Suprapubic skin (tissue), 4 donors: ENCODE data around the gene PLEKHA1. TPM values are rescaled to one million over a fixed set of nuclear protein-coding genes. Genes with fewer than 3 reads are reported as not detected.

Source experiments
- DNase-seq, 2 donors: peaks; one replicate each; pipeline ENCODE4 v3.0.0-alpha.2; 2019; ENCODE audit warnings: low spot score in 2 of 2
- H3K27ac ChIP-seq: fragments of 200-600 bp; sonication (generic); one replicate; pipeline ENCODE4 v1.5.1; 2019
- H3K27me3 ChIP-seq: fragments of 200-600 bp; sonication (generic); one replicate; pipeline ENCODE4 v1.5.1; 2019
- H3K36me3 ChIP-seq: fragments of 200-600 bp; sonication (generic); one replicate; pipeline ENCODE4 v1.5.1; 2019
- H3K4me1 ChIP-seq: fragments of 200-600 bp; sonication (generic); one replicate; pipeline ENCODE4 v1.5.1; 2019
- H3K4me3 ChIP-seq: fragments of 200-600 bp; sonication (generic); one replicate; pipeline ENCODE4 v1.5.1; 2019; ENCODE audit warnings: mild to moderate bottlenecking
- H3K9me3 ChIP-seq: fragments of 200-600 bp; sonication (generic); one replicate; pipeline ENCODE4 v1.5.1; 2019
- EP300 ChIP-seq: sonication (generic); formaldehyde crosslinking; IDR thresholded peaks from one replicate; pipeline ENCODE4 v1.6.1; 2017; ENCODE audit warnings: antibody characterized with exemption
- POLR2A ChIP-seq, 2 donors: fragments of 450-650 bp; IDR thresholded peaks; one replicate each; pipeline ENCODE4 v1.6.1; 2017; ENCODE audit warnings: antibody characterized with exemption in 2 of 2, mild to moderate bottlenecking in 2 of 2, moderate library complexity in 2 of 2
- POLR2AphosphoS5 ChIP-seq, 3 donors: sonication (generic); formaldehyde crosslinking; IDR thresholded peaks; one replicate each; pipeline ENCODE4 v1.6.1; 2017; ENCODE audit warnings: antibody characterized with exemption in 3 of 3
- WGBS: methylation state at CpG from one replicate; pipeline ENCODE4 v1.1.5; 2018; 5-methylcytosine and 5-hydroxymethylcytosine counted together
- total RNA-seq, 4 donors: library from RNA; depleted of rRNA; stranded (reverse); fragments of >200 nt; gene quantifications; one replicate each; pipeline ENCODE4 v1.1.0, GENCODE V29; 2016
- TF ChIP-seq, protein P1 (sequence below), 2 donors: fragments of 200-600 bp in 1 of 2; fragments of 450-650 bp in 1 of 2; sonication (generic) in 1 of 2; IDR thresholded peaks; one replicate each; pipeline ENCODE4 v1.5.1; 2016 to 2019; ENCODE audit warnings: antibody characterized with exemption in 2 of 2, mild to moderate bottlenecking in 1 of 2, moderate library complexity in 1 of 2

Gene PLEKHA1
- total RNA-seq, 4 donors from 2014 or later: 68.2 to 91.6 (median 78.8) TPM

DNA sequence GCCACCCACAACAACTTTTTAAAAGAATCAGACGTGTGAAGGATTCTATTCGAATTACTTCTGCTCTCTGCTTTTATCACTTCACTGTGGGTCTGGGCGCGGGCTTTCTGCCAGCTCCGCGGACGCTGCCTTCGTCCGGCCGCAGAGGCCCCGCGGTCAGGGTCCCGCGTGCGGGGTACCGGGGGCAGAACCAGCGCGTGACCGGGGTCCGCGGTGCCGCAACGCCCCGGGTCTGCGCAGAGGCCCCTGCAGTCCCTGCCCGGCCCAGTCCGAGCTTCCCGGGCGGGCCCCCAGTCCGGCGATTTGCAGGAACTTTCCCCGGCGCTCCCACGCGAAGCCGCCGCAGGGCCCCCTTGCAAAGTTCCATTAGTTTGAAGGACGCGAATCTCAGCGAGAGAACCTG lies 86.4 kb downstream of the PLEKHA1 start:
- TF ChIP-seq, protein P1, sequence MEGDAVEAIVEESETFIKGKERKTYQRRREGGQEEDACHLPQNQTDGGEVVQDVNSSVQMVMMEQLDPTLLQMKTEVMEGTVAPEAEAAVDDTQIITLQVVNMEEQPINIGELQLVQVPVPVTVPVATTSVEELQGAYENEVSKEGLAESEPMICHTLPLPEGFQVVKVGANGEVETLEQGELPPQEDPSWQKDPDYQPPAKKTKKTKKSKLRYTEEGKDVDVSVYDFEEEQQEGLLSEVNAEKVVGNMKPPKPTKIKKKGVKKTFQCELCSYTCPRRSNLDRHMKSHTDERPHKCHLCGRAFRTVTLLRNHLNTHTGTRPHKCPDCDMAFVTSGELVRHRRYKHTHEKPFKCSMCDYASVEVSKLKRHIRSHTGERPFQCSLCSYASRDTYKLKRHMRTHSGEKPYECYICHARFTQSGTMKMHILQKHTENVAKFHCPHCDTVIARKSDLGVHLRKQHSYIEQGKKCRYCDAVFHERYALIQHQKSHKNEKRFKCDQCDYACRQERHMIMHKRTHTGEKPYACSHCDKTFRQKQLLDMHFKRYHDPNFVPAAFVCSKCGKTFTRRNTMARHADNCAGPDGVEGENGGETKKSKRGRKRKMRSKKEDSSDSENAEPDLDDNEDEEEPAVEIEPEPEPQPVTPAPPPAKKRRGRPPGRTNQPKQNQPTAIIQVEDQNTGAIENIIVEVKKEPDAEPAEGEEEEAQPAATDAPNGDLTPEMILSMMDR (IDR thresholded peaks at IDR 0.05): no peak
- TF ChIP-seq POLR2A (IDR thresholded peaks at IDR 0.05) (no peak), EP300 (no peak)
- Histone ChIP-seq H3K36me3 (no peaks in the 10 kb centered on the region), H3K27me3 (no peaks in the 10 kb centered on the region), H3K4me3 (peak overlapping the region; percentile 85), H3K27ac (peak overlapping the region; percentile 86), H3K9me3 (no peaks in the 10 kb centered on the region), H3K4me1 (peaks cover 37% of the 10 kb centered on the region)
- DNase-seq: no peak
- 1% methylated on average over 36 of the region's 40 CpGs for WGBS

DNA sequence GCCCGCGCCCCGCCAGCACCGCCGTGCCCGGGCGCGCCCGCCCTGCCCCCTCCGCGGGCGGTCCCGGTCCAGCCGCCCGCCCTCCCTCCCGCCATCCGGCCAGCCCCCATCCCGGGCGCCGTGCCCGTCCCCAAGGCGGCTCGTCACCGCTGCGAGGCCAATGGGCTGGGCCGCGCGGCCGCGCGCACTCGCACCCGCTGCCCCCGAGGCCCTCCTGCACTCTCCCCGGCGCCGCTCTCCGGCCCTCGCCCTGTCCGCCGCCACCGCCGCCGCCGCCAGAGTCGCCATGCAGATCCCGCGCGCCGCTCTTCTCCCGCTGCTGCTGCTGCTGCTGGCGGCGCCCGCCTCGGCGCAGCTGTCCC lies 86.8 kb downstream of the PLEKHA1 start, which contains the start of gene HTRA1:
Gene HTRA1 (plus strand): TSS at position 187 of the 362 bp plus-strand sequence. CDS start 100 bp downstream, at position 287.
- H3K27me3 ChIP-seq: no peaks in the 10 kb centered on the region
- WGBS: 0% methylated on average over 2 of the region's 56 CpGs
- H3K9me3 ChIP-seq: no peaks in the 10 kb centered on the region
- no peak for TF ChIP-seq EP300
- TF ChIP-seq POLR2AphosphoS5 (IDR thresholded peaks at IDR 0.05): no peak
- TF ChIP-seq POLR2A (IDR thresholded peaks at IDR 0.05): no peak
- TF ChIP-seq, protein P1 (IDR thresholded peaks at IDR 0.05): no peak
- H3K36me3 ChIP-seq: no peaks in the 10 kb centered on the region
- H3K4me1 ChIP-seq: peaks cover 37% of the 10 kb centered on the region
- H3K27ac ChIP-seq: peak within 1 kb of the TSS; percentile 86
- no peak for DNase-seq
- peak within 1 kb of the TSS; percentile 85 for H3K4me3 ChIP-seq

DNA sequence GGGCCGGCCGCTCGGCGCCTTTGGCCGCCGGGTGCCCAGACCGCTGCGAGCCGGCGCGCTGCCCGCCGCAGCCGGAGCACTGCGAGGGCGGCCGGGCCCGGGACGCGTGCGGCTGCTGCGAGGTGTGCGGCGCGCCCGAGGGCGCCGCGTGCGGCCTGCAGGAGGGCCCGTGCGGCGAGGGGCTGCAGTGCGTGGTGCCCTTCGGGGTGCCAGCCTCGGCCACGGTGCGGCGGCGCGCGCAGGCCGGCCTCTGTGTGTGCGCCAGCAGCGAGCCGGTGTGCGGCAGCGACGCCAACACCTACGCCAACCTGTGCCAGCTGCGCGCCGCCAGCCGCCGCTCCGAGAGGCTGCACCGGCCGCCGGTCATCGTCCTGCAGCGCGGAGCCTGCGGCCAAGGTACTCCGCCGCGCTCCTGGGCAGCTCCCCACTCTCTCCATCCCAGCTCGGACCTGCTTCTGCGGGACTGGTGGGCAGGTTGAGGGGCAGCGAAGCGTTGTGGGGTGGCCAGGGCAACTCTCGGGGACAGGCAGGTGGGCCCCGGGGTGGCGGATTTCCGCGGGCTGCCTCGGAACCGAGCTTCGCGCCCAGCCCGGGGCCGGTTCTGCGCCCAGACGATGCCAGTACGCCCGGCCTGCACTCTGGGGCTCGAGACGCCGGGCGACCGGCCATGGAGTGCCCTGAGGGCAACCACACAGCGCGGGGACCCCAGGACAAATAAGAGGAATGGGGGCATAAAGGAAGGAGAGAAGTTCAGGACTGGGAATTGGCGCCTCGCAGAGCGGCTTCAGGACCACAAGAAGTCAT lies 87.4 kb downstream of the PLEKHA1 start:
- no peaks in the 10 kb centered on the region for H3K36me3 ChIP-seq
- peaks cover 37% of the 10 kb centered on the region for H3K4me1 ChIP-seq
- H3K27ac ChIP-seq: peak overlapping the region; percentile 86
- peak overlapping the region; percentile 85 for H3K4me3 ChIP-seq
- no peaks in the 10 kb centered on the region for H3K27me3 ChIP-seq
- 0% methylated on average over 23 of the region's 95 CpGs for WGBS
- no peak for DNase-seq
- TF ChIP-seq, protein P1 (IDR thresholded peaks at IDR 0.05): no peak
- TF ChIP-seq EP300: no peak
- TF ChIP-seq POLR2A (IDR thresholded peaks at IDR 0.05): no peak
- no peak for TF ChIP-seq POLR2AphosphoS5 (IDR thresholded peaks at IDR 0.05)
- no peaks in the 10 kb centered on the region for H3K9me3 ChIP-seq

DNA sequence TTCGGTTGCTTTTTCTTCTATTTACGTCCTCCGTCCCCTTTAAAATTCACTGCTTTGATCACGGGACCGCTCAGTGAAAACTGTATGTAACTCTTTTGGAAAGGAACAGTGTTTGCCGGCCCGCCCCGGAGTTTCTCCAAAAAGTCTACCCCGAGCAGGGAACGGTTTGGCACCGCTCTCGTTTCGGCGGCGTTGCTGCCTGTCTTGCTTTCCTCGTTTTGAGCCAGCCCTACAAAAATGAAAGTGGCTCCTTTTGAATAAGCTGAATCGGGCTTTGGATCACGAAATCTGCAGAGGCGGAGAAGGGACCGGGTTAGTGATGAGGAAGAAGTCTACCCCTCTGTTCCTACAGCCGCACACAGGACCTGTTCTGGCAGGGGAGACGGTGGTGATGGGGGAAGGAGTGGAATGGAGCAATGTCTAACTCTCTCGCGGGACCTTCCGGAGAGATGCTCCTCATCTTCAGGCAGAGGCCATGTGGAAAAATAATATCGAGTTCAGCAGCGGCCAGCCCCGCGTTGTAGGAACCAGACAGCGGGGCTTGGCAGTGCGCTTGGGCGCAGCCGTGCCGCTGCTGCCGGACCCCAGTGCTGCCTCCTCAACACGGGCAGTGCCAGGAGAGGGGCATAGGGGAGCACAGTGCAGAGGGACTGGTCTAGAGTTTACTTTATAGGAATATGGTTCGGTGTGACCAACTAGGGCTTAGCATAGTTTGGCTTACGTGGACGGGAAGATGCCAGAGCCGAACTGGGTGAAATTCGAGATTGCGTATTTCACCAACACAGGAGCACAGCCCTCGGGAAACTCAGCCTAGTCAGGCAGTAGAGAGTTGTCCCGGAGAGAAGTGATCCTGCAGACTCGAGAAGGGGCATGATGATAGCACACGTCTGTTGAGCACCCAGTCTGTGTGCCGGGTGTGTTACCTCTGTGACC lies 88.3 kb downstream of the PLEKHA1 start:
- peaks cover 38% of the 10 kb centered on the region for H3K4me1 ChIP-seq
- WGBS: 3% methylated on average over 45 of the region's 47 CpGs
- peak overlapping the region; percentile 85 for H3K4me3 ChIP-seq
- peak overlapping the region; percentile 86 for H3K27ac ChIP-seq
- no peak for TF ChIP-seq EP300
- TF ChIP-seq POLR2AphosphoS5 (IDR thresholded peaks at IDR 0.05): peak in 1 of 3 donors; percentile 18
- no peaks in the 10 kb centered on the region for H3K9me3 ChIP-seq
- no peaks in the 10 kb centered on the region for H3K36me3 ChIP-seq
- peak; percentile 87 to 90 for DNase-seq
- no peaks in the 10 kb centered on the region for H3K27me3 ChIP-seq

DNA sequence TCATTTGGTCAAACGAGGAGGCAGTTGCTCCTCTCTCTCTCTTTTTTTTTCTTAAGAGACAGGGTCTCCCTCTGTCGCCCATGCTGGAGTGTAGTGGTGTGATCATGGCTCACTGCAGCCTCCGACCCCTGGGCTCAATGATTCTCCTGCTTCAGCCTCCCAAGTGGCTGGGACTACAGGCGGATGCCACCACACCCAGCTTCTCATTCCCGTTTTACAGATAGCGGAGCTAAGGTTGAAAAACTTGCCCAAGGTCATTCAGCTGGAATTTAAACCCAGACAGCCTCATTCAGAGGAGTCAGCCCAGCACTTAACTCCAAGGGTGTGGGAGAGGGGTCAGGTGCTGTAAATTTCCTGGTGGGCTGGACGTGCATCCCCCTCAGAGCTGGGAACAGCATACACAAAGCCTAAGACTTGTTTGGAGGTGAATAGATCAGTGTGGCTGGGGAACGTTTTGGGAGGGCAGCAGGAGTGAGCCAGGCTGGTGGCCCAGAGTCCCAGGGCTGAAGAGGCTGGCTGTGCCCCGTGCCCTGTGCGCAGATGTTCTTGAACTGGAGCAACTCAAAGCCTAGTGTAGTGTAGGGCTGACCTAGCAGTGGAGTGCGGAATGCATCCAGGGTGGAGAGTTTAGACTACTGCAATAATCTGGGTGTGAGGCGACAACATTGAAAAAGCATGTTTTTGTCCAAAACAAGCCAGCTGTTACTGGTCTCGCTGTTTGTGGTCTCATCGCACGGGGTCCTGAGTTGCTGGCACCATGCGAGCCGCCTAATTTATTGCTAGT lies 89.2 kb downstream of the PLEKHA1 start:
- H3K4me1 ChIP-seq: peaks cover 47% of the 10 kb centered on the region
- peak overlapping the region; percentile 85 for H3K4me3 ChIP-seq
- 45% methylated on average over 16 of the region's 17 CpGs for WGBS
- no peak overlapping the region for H3K27ac ChIP-seq
- TF ChIP-seq POLR2AphosphoS5 (IDR thresholded peaks at IDR 0.05) (no peak), POLR2A (IDR thresholded peaks at IDR 0.05) (no peak), EP300 (no peak)
- TF ChIP-seq, protein P1 (IDR thresholded peaks at IDR 0.05): no peak
- H3K27me3 ChIP-seq: no peaks in the 10 kb centered on the region
- no peaks in the 10 kb centered on the region for H3K36me3 ChIP-seq
- DNase-seq: no peak
- no peaks in the 10 kb centered on the region for H3K9me3 ChIP-seq
